ENCODE measurements around the gene MRPS18A. TPM values are rescaled to one million over a fixed set of nuclear protein-coding genes. Genes with fewer than 3 reads are reported as not detected.

MRPS18A gene
- total and polyA plus RNA-seq, 9 of the 15 experiments (the other 6 are each of a cell fraction or from before 2014, with no cell fraction given): 87.5 to 243 (median 125) TPM

GRCh38 chr6:43677759-43678158 lies 9.8 kb downstream of the MRPS18A start (continued):
- TF ChIP-seq E2F8 (IDR thresholded peaks at IDR 0.05; ENCODE audit: low read depth, partially characterized antibody) (no peak), E2F5 (CRISPR knock-in tag; IDR thresholded peaks at IDR 0.05) (no peak), ID3 (CRISPR knock-in tag; IDR thresholded peaks at IDR 0.05) (no peak), ID3 (tag; IDR thresholded peaks at IDR 0.05) (no peak), ZNF280A (IDR thresholded peaks at IDR 0.05; ENCODE audit: low read depth, partially characterized antibody) (no peak)
